BLaER1 treated with 17β-estradiol and CSF1 and Interleukin-3, amounts not matched to agents 10 nM and 100 nM (cell line): Measurements from ENCODE around the gene WTAP.

Experiments
- H3K27ac ChIP-seq, 11 experiments: shearing (Covaris generic); formaldehyde crosslinking; 2 replicates each; pipeline ENCODE4 v1.8.1; 2022
- H3K27me3 ChIP-seq, 11 experiments: shearing (Covaris generic); formaldehyde crosslinking; 2 replicates each; pipeline ENCODE4 v1.8.1; 2022
- H3K36me3 ChIP-seq, 11 experiments: shearing (Covaris generic); formaldehyde crosslinking; 2 replicates each; pipeline ENCODE4 v1.8.1; 2022
- H3K4me1 ChIP-seq, 10 experiments: shearing (Covaris generic); formaldehyde crosslinking; 2 replicates each; pipeline ENCODE4 v1.8.1; 2022
- H3K4me2 ChIP-seq, 11 experiments: shearing (Covaris generic); formaldehyde crosslinking; 2 replicates each; pipeline ENCODE4 v1.8.1; 2022
- H3K4me3 ChIP-seq, 10 experiments: shearing (Covaris generic); formaldehyde crosslinking; 2 replicates each; pipeline ENCODE4 v1.8.1; 2022
- H3K9ac ChIP-seq, 11 experiments: shearing (Covaris generic); formaldehyde crosslinking; 2 replicates each; pipeline ENCODE4 v1.8.1; 2022
- H3K9me3 ChIP-seq, 11 experiments: shearing (Covaris generic); formaldehyde crosslinking; replicated peaks in 1 of 11; 2 replicates each; pipeline ENCODE4 v1.8.1; 2022
- H4K20me1 ChIP-seq, 11 experiments: shearing (Covaris generic); formaldehyde crosslinking; 2 replicates each; pipeline ENCODE4 v1.8.1; 2022
- Cebpa-rat ChIP-seq, 11 experiments: shearing (Covaris generic); IDR thresholded peaks; 2 replicates each; pipeline ENCODE4 v1.8.1; 2022

WTAP gene

GRCh38 chr6:159762681-159763293 lies 35.5 kb downstream of the WTAP start:
- Histone ChIP-seq H3K9ac (peak overlapping the region; percentile 80 to 91 (median 87); a peak in 21 of 22 replicates), H3K27ac (peak overlapping the region in 10 of 11 experiments; percentile 53 to 92 (median 88); a peak in 13 of 22 replicates)

DNA sequence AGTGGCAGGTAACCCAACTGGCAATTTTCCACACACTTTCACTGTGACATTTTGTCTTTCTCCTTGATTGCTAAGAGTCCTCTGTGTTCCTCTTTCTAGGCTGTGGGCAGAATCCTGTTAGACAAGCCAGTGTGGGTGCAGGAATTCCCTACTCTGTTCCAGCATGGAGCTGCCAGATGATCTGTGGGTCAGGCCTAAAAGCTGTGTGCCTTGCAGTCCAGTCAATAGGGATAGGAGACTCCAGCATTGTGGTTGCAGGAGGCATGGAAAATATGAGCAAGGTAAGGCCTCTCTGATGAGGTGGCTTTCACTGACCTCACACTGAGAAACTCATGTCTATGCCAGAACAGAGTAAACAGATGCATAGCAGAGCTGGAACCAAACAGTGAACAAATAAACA lies 39.6 kb downstream of the WTAP start:
- Histone ChIP-seq H3K9me3 (peaks cover 2 to 15% (median 8%) of the 10 kb centered on the region in 11 experiments; a peak in 19 of 22 replicates), H4K20me1 (no peaks in the 10 kb centered on the region; a peak in 2 of 22 replicates), H3K27me3 (no peaks in the 10 kb centered on the region), H3K27ac (no peak overlapping the region), H3K4me3 (no peak overlapping the region), H3K36me3 (peaks cover 69 to 90% (median 87%) of the 10 kb centered on the region in 11 experiments), H3K4me2 (no peak overlapping the region), H3K9ac (no peak overlapping the region), H3K4me1 (peaks cover 7 to 11% (median 9%) of the 10 kb centered on the region in 10 experiments)
- TF ChIP-seq Cebpa-rat (IDR thresholded peaks at IDR 0.05), result no peak

More at GRCh38 chr6:159762681-159763293, 35.5 kb downstream of the WTAP start:
- peak overlapping the region; percentile 65 to 91 (median 82) for H3K4me3 ChIP-seq
- TF ChIP-seq Cebpa-rat (IDR thresholded peaks at IDR 0.05), result no peak
- H3K27me3 ChIP-seq, result no peaks in the 10 kb centered on the region
- H4K20me1 ChIP-seq, result peaks cover 0 to 27% (median 9%) of the 10 kb centered on the region in 11 experiments; a peak in 9 of 22 replicates
- H3K9me3 ChIP-seq, result no peaks in the 10 kb centered on the region
- peaks cover 44 to 62% (median 57%) of the 10 kb centered on the region in 11 experiments for H3K36me3 ChIP-seq
- peaks cover 19 to 39% (median 28%) of the 10 kb centered on the region in 10 experiments for H3K4me1 ChIP-seq
- H3K4me2 ChIP-seq, result peak overlapping the region; percentile 79 to 97 (median 94)

GRCh38 chr6:159769470-159769869 lies 42.2 kb downstream of the WTAP start:
- no peak overlapping the region for H3K4me3 ChIP-seq
- no peak overlapping the region for H3K4me2 ChIP-seq
- TF ChIP-seq Cebpa-rat (IDR thresholded peaks at IDR 0.05), result no peak
- no peak overlapping the region for H3K27ac ChIP-seq
- H3K36me3 ChIP-seq, result peaks cover 72 to 94% (median 90%) of the 10 kb centered on the region in 11 experiments
- no peaks in the 10 kb centered on the region for H3K4me1 ChIP-seq
- no peaks in the 10 kb centered on the region; a peak in 1 of 22 replicates for H4K20me1 ChIP-seq
- H3K9ac ChIP-seq, result no peak overlapping the region
- H3K9me3 ChIP-seq, result peaks cover 5 to 19% (median 15%) of the 10 kb centered on the region in 11 experiments; a peak in 19 of 22 replicates
- H3K27me3 ChIP-seq, result no peaks in the 10 kb centered on the region

- H3K36me3 ChIP-seq, result peaks cover 72 to 95% (median 86%) of the 10 kb centered on the region in 11 experiments
- H3K27ac ChIP-seq, result no peak overlapping the region
- H4K20me1 ChIP-seq, result peaks cover 0 to 19% (median 4%) of the 10 kb centered on the region in 11 experiments; a peak in 10 of 22 replicates
- peaks cover 5 to 19% (median 15%) of the 10 kb centered on the region in 11 experiments; a peak in 19 of 22 replicates for H3K9me3 ChIP-seq
- no peak overlapping the region for H3K4me2 ChIP-seq
- H3K27me3 ChIP-seq, result no peaks in the 10 kb centered on the region
- no peak overlapping the region for H3K4me3 ChIP-seq
- no peaks in the 10 kb centered on the region for H3K4me1 ChIP-seq
- no peak overlapping the region for H3K9ac ChIP-seq
- no peak for TF ChIP-seq Cebpa-rat (IDR thresholded peaks at IDR 0.05)
These were observed 44.9 kb downstream of the WTAP start for GRCh38 chr6:159772196-159772595.

- TF ChIP-seq Cebpa-rat (IDR thresholded peaks at IDR 0.05), result no peak
- Histone ChIP-seq H3K27ac (no peak overlapping the region), H3K9ac (no peak overlapping the region), H3K27me3 (no peaks in the 10 kb centered on the region), H3K4me3 (no peak overlapping the region), H4K20me1 (peaks cover 11 to 71% (median 50%) of the 10 kb centered on the region in 11 experiments; a peak in 21 of 22 replicates), H3K4me1 (no peaks in the 10 kb centered on the region; a peak in 1 of 20 replicates), H3K4me2 (no peak overlapping the region), H3K9me3 (peaks cover 0 to 5% (median 2%) of the 10 kb centered on the region in 11 experiments; a peak in 11 of 22 replicates), H3K36me3 (peaks cover 78 to 95% (median 87%) of the 10 kb centered on the region in 11 experiments)
These were observed 50.1 kb downstream of the WTAP start for GRCh38 chr6:159777240-159777904.

GRCh38 chr6:159778131-159778530 lies 50.8 kb downstream of the WTAP start:
- no peaks in the 10 kb centered on the region; a peak in 1 of 20 replicates for H3K4me1 ChIP-seq
- no peak overlapping the region for H3K4me2 ChIP-seq
- peaks cover 78 to 95% (median 88%) of the 10 kb centered on the region in 11 experiments for H3K36me3 ChIP-seq
- H3K4me3 ChIP-seq, result no peak overlapping the region
- no peak overlapping the region for H3K9ac ChIP-seq
- no peaks in the 10 kb centered on the region for H3K9me3 ChIP-seq
- no peaks in the 10 kb centered on the region for H3K27me3 ChIP-seq
- no peak overlapping the region for H3K27ac ChIP-seq
- peaks cover 19 to 78% (median 58%) of the 10 kb centered on the region in 11 experiments; a peak in 21 of 22 replicates for H4K20me1 ChIP-seq
- no peak for TF ChIP-seq Cebpa-rat (IDR thresholded peaks at IDR 0.05)

GRCh38 chr6:159778542-159779103 lies 51.3 kb downstream of the WTAP start:
- no peaks in the 10 kb centered on the region for H3K9me3 ChIP-seq
- TF ChIP-seq Cebpa-rat (IDR thresholded peaks at IDR 0.05), result no peak
- peaks cover 21 to 83% (median 63%) of the 10 kb centered on the region in 11 experiments; a peak in 21 of 22 replicates for H4K20me1 ChIP-seq
- no peak overlapping the region for H3K27ac ChIP-seq
- H3K4me1 ChIP-seq, result no peaks in the 10 kb centered on the region; a peak in 2 of 20 replicates
- H3K4me3 ChIP-seq, result no peak overlapping the region
- no peaks in the 10 kb centered on the region for H3K27me3 ChIP-seq
- no peak overlapping the region for H3K4me2 ChIP-seq
- H3K9ac ChIP-seq, result no peak overlapping the region
- H3K36me3 ChIP-seq, result peaks cover 80 to 96% (median 89%) of the 10 kb centered on the region in 11 experiments

DNA sequence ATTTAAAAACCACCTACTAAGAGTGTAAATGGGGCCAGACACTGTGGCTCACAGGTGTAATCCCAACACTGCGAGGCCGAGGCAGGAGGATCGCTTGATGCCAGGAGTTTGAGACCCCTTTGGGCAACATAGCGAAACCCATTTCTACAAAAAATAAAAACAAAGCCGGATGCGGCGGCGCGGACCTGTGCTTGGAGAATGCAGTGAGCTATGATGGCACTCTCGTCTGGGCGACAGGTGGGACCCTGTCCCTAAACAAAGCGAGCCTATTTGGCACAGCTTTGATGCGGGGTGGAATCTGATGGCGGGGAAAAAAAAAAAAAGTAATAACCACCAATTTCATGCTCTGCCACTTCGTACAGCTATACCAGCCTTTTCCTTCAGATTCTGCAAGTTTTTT lies 61.0 kb downstream of the WTAP start:
- Histone ChIP-seq H3K27ac (peak overlapping the region; percentile 83 to 95 (median 93); a peak in 21 of 22 replicates), H3K9ac (peak overlapping the region; percentile 93 to 99 (median 96)), H4K20me1 (peaks cover 46 to 87% (median 68%) of the 10 kb centered on the region in 11 experiments; a peak in 21 of 22 replicates), H3K4me1 (peaks cover 35 to 47% (median 44%) of the 10 kb centered on the region in 10 experiments), H3K27me3 (no peaks in the 10 kb centered on the region), H3K4me2 (peak overlapping the region; percentile 91 to 98 (median 95)), H3K9me3 (no peaks in the 10 kb centered on the region), H3K4me3 (peak overlapping the region; percentile 87 to 100 (median 98)), H3K36me3 (peaks cover 60 to 73% (median 67%) of the 10 kb centered on the region in 11 experiments)
- no peak for TF ChIP-seq Cebpa-rat (IDR thresholded peaks at IDR 0.05)
